Measurements from ENCODE around the gene TJP1. TPM values are rescaled to one million over a fixed set of nuclear protein-coding genes. Genes with fewer than 3 reads are reported as not detected.

The TJP1 gene
- total and polyA plus RNA-seq, 9 of the 15 experiments (the other 6 are each of a cell fraction or from before 2014, with no cell fraction given), result 9.1 to 39.3 (median 28.0) TPM

GRCh38 chr15:29835301-29835700, 13.0 kb upstream of the TJP1 start:
- DNase-seq (ENCODE audit: extremely low read depth in 1 of 4, low spot score in 3 of 4) (no peak), ATAC-seq (no peak), FAIRE-seq (no peak)
- Histone ChIP-seq H3K79me2 (ENCODE audit: control insufficient read depth, insufficient read depth, low read length) (no peaks in the 10 kb centered on the region), H3K4me3 (no peak overlapping the region), H3K9me1 (ENCODE audit: control insufficient read depth, insufficient read depth, low read length) (no peaks in the 10 kb centered on the region), H3K36me3 (ENCODE audit: control insufficient read depth, insufficient read depth, low read length) (no peaks in the 10 kb centered on the region), H3K27ac (ENCODE audit: extremely low read depth, low read depth, low read length) (no peak overlapping the region), H3K4me2 (ENCODE audit: insufficient read depth, low read length) (no peak overlapping the region), H2AFZ (ENCODE audit: low read depth, low read length) (no peak overlapping the region), H3K9ac (ENCODE audit: insufficient read depth in 1 of 2, low read depth in 2 of 2, low read length in 2 of 2) (no peak overlapping the region), H3K4me1 (replicated peaks in 1 of 2; ENCODE audit: control insufficient read depth in 2 of 2, insufficient read depth in 2 of 2, low read length in 2 of 2) (no peaks in the 10 kb centered on the region), H4K20me1 (replicated peaks; ENCODE audit: control insufficient read depth, insufficient read depth, low read length) (no peaks in the 10 kb centered on the region), H3K9me3 (replicated peaks; ENCODE audit: control insufficient read depth, insufficient read depth, low read depth, low read length) (no peaks in the 10 kb centered on the region), H3K27me3 (ENCODE audit: control insufficient read depth in 2 of 2, insufficient read depth in 2 of 2, low read length in 2 of 2) (peaks cover 4 to 23% of the 10 kb centered on the region in 2 experiments; a peak in 3 of 5 replicates)
- in situ Hi-C loops (cut with MboI) (no loop called here), intact Hi-C loops (cut with micrococcal nuclease) (no loop called here)
- POLR2A ChIA-PET, result interaction anchor here (0.8 to 1.3 kb wide), 4 partner anchors 9 to 178 kb away, joined by 3 to 4 read pairs (median 3); no protein-coding TSS in a partner anchor
- CTCF ChIA-PET (ENCODE audit: low intra/inter-chr PET ratio), result no interaction called here
- no peak for TF ChIP-seq STAT5B (CRISPR knock-in tag; IDR thresholded peaks at IDR 0.05)
- TF ChIP-seq SMAD4 (CRISPR knock-in tag; conservative IDR thresholded peaks at IDR 0.05), result no peak
- TF ChIP-seq ZNF57 (CRISPR knock-in tag; IDR thresholded peaks at IDR 0.05), result no peak
- no peak for TF ChIP-seq HDAC3 (IDR thresholded peaks at IDR 0.05; ENCODE audit: borderline replicate concordance, partially characterized antibody)
- TF ChIP-seq KAT2B (IDR thresholded peaks at IDR 0.05; ENCODE audit: low read depth, low read length), result no peak
- no peak for TF ChIP-seq KAT7 (CRISPR knock-in tag; IDR thresholded peaks at IDR 0.05; ENCODE audit: borderline replicate concordance)
- TF ChIP-seq USF2 (CRISPR knock-in tag; IDR thresholded peaks at IDR 0.05), result no peak
- TF ChIP-seq ZNF134 (CRISPR knock-in tag; conservative IDR thresholded peaks at IDR 0.05), result no peak
- WGBS (ENCODE audit: insufficient coverage, low coverage, missing lambda C conversion rate), result 25% methylated on average over 4 of the region's 4 CpGs
- BruUV-seq (replicated peaks), result no TSS peak
